Calu3 (cell line): Measurements from ENCODE around the gene CCDC191. TPM values are rescaled to one million over a fixed set of nuclear protein-coding genes. Genes with fewer than 3 reads are reported as not detected.

Experiments used
- BruUV-seq: library from RNA; stranded (reverse); fragments of 400-500 nt; replicated peaks from 2 replicates; lab custom pipeline; 2021; lab: Mats Ljungman, UMichigan
- CTCF ChIA-PET: fragments of 300-600 bp; sonication (Branson Sonifier 250); formaldehyde crosslinking; loops from one replicate; lab custom pipeline; 2022; ENCODE audit warnings: antibody characterized with exemption; lab: Charles Lee
- DNase-seq: peaks from one replicate; pipeline ENCODE4 v3.0.0; 2022
- H3K27ac Mint-ChIP-seq: one replicate; pipeline ENCODE4 v1.8.0; 2022; ENCODE audit warnings: mixed read lengths; ENCODE audit not compliant: unreplicated experiment
- H3K27me3 Mint-ChIP-seq: one replicate; pipeline ENCODE4 v1.8.0; 2022; ENCODE audit warnings: mixed read lengths; ENCODE audit not compliant: unreplicated experiment
- H3K36me3 Mint-ChIP-seq: one replicate; pipeline ENCODE4 v1.8.0; 2022; ENCODE audit warnings: mild to moderate bottlenecking, moderate library complexity, mixed read lengths; ENCODE audit not compliant: insufficient read depth, unreplicated experiment
- H3K4me1 Mint-ChIP-seq: one replicate; pipeline ENCODE4 v1.8.0; 2022; ENCODE audit warnings: mild to moderate bottlenecking, low read depth, mixed read lengths; ENCODE audit not compliant: unreplicated experiment
- H3K4me3 Mint-ChIP-seq: one replicate; pipeline ENCODE4 v1.8.0; 2022; ENCODE audit warnings: mild to moderate bottlenecking, low read depth, moderate library complexity, mixed read lengths; ENCODE audit not compliant: unreplicated experiment
- H3K9me3 Mint-ChIP-seq: one replicate; pipeline ENCODE4 v1.8.0; 2022; ENCODE audit warnings: low read depth, mixed read lengths; ENCODE audit not compliant: unreplicated experiment
- intact Hi-C: fragments of 100-400 bp; cut with micrococcal nuclease; formaldehyde crosslinking; loops from one replicate; pipeline ENCODE4 v1.10.0; 2022; ENCODE audit not compliant: unreplicated experiment
- total RNA-seq: library from RNA; stranded (reverse); gene quantifications from 2 replicates; pipeline ENCODE4 v1.2.3, GENCODE V29; 2022
- TF ChIP-seq, protein P1 (sequence below): fragments of 200-600 bp; IDR thresholded peaks from one replicate; pipeline ENCODE4 v1.8.0; 2022; ENCODE audit warnings: antibody characterized with exemption; ENCODE audit not compliant: unreplicated experiment

The CCDC191 gene
- total RNA-seq, 1 experiment from 2014 or later, result 6.5 TPM

- Mint-ChIP-seq H3K9me3 (no peaks in the 10 kb centered on the region), H3K27ac (no peak overlapping the region), H3K36me3 (no peaks in the 10 kb centered on the region), H3K4me1 (peaks cover 10% of the 10 kb centered on the region), H3K27me3 (no peaks in the 10 kb centered on the region), H3K4me3 (no peak overlapping the region)
- no TSS peak for BruUV-seq
- TF ChIP-seq, protein P1, sequence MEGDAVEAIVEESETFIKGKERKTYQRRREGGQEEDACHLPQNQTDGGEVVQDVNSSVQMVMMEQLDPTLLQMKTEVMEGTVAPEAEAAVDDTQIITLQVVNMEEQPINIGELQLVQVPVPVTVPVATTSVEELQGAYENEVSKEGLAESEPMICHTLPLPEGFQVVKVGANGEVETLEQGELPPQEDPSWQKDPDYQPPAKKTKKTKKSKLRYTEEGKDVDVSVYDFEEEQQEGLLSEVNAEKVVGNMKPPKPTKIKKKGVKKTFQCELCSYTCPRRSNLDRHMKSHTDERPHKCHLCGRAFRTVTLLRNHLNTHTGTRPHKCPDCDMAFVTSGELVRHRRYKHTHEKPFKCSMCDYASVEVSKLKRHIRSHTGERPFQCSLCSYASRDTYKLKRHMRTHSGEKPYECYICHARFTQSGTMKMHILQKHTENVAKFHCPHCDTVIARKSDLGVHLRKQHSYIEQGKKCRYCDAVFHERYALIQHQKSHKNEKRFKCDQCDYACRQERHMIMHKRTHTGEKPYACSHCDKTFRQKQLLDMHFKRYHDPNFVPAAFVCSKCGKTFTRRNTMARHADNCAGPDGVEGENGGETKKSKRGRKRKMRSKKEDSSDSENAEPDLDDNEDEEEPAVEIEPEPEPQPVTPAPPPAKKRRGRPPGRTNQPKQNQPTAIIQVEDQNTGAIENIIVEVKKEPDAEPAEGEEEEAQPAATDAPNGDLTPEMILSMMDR, result no peak
- DNase-seq, result no peak
- intact Hi-C loops, result no loop called here
- CTCF ChIA-PET, result interaction anchor here (0.7 kb wide), 1 partner anchor 1917 kb away, joined by 5 read pairs; no protein-coding TSS in a partner anchor
Observed at GRCh38 chr3:113954091-113954685, 102.1 kb downstream of the CCDC191 start.

DNA sequence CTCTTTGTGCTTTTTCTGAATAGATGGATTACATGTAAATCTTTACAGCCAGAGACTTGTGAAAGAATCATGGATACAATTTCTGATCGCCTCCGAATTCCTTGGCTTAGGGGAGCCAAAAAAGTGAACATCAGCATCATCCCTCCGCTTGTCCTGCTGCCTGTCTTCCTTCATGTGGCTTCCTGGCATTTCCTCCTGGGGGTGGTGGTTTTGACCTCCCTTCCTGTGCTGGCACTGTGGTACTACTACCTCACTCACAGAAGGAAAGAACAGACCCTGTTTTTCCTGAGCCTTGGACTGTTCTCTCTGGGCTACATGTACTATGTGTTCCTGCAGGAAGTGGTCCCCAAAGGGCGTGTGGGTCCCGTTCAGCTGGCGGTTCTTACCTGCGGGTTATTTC lies 102.6 kb downstream of the CCDC191 start:
- Mint-ChIP-seq H3K27ac (no peak overlapping the region), H3K36me3 (peaks cover 4% of the 10 kb centered on the region), H3K4me3 (no peak overlapping the region), H3K27me3 (no peaks in the 10 kb centered on the region), H3K4me1 (peaks cover 15% of the 10 kb centered on the region), H3K9me3 (no peaks in the 10 kb centered on the region)
- intact Hi-C loops, result no loop called here
- no TSS peak for BruUV-seq
- DNase-seq, result no peak
- TF ChIP-seq, protein P1, result no peak
- CTCF ChIA-PET, result no interaction called here

DNA sequence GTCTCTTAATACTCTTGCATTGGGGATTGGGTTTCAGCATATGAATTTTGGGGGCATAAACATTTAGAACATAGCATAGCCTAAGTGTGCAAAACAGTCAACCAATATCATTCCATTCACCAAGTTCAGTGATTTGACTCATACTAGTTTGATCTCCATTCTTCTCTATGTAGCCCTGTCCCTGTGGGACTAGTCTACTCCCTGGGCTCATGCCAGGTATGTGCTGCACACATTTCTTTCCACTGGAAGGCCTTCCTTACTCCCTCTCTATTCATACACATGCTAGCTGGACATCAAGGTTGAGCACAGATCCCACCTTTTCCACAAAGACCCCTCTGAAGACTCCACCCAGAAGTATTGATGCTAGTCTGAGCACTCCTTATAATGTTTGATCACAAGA lies 103.4 kb downstream of the CCDC191 start:
- no peak for DNase-seq
- no peaks in the 10 kb centered on the region for H3K9me3 Mint-ChIP-seq
- peaks cover 12% of the 10 kb centered on the region for H3K36me3 Mint-ChIP-seq
- H3K27ac Mint-ChIP-seq, result no peak overlapping the region
- TF ChIP-seq, protein P1, result no peak
- CTCF ChIA-PET, result no interaction called here
- H3K27me3 Mint-ChIP-seq, result no peaks in the 10 kb centered on the region
- H3K4me3 Mint-ChIP-seq, result no peak overlapping the region
- H3K4me1 Mint-ChIP-seq, result peaks cover 20% of the 10 kb centered on the region
- BruUV-seq, result no TSS peak
- intact Hi-C loops, result no loop called here

- Mint-ChIP-seq H3K9me3 (no peaks in the 10 kb centered on the region), H3K36me3 (peaks cover 26% of the 10 kb centered on the region), H3K27me3 (no peaks in the 10 kb centered on the region), H3K27ac (no peak overlapping the region), H3K4me3 (peak overlapping the region; percentile 77), H3K4me1 (peaks cover 20% of the 10 kb centered on the region)
- CTCF ChIA-PET, result no interaction called here
- peak; percentile 60 for DNase-seq
- BruUV-seq, result no TSS peak
- intact Hi-C loops, result no loop called here
- TF ChIP-seq, protein P1, result no peak
Observed at GRCh38 chr3:113948015-113948917, 108.1 kb downstream of the CCDC191 start.
